H9 (cell line): ENCODE results near the gene SRRM2. TPM values are rescaled to one million over a fixed set of nuclear protein-coding genes. Genes with fewer than 3 reads are reported as not detected.

Experiments used
- DNase-seq: peaks from one replicate; pipeline ENCODE4 v3.0.0-alpha.2; 2017
- H2AFZ ChIP-seq: one replicate; pipeline ENCODE4 v1.6.1; 2013; ENCODE audit warnings: mild to moderate bottlenecking, low read length, control low read depth, moderate library complexity
- H2AK5ac ChIP-seq: 2 replicates; pipeline ENCODE4 v1.6.1; 2013; ENCODE audit warnings: low read length, control low read depth, mixed read lengths; ENCODE audit not compliant: insufficient read length
- H2BK120ac ChIP-seq: one replicate; pipeline ENCODE4 v1.6.1; 2013; ENCODE audit warnings: low read depth, mild to moderate bottlenecking, low read length, control low read depth, inconsistent platforms; ENCODE audit not compliant: poor library complexity, severe bottlenecking
- H2BK12ac ChIP-seq: 2 replicates; pipeline ENCODE4 v1.6.1; 2013; ENCODE audit warnings: low read length, control low read depth, mixed read lengths, low read depth; ENCODE audit not compliant: insufficient read length
- H2BK15ac ChIP-seq: 2 replicates; pipeline ENCODE4 v1.6.1; 2013; ENCODE audit warnings: low read depth, low read length, control low read depth
- H2BK20ac ChIP-seq: one replicate; pipeline ENCODE4 v1.6.1; 2013; ENCODE audit warnings: low read depth, mild to moderate bottlenecking, low read length, control low read depth, inconsistent platforms; ENCODE audit not compliant: poor library complexity, severe bottlenecking
- H2BK5ac ChIP-seq: 2 replicates; pipeline ENCODE4 v1.6.1; 2013; ENCODE audit warnings: low read length, control low read depth, mixed read lengths; ENCODE audit not compliant: insufficient read length
- H3K14ac ChIP-seq: 2 replicates; pipeline ENCODE4 v1.6.1; 2013; ENCODE audit warnings: low read length, control low read depth; ENCODE audit not compliant: insufficient read depth
- H3K18ac ChIP-seq: 2 replicates; pipeline ENCODE4 v1.6.1; 2013; ENCODE audit warnings: low read depth, mild to moderate bottlenecking, mixed read lengths, low read length, control low read depth; ENCODE audit not compliant: insufficient read length
- H3K23ac ChIP-seq: 2 replicates; pipeline ENCODE4 v1.6.1; 2013; ENCODE audit warnings: low read length, control low read depth, mixed read lengths, low read depth; ENCODE audit not compliant: insufficient read length
- H3K23me2 ChIP-seq: 2 replicates; pipeline ENCODE4 v1.6.1; 2013; ENCODE audit warnings: low read depth, mild to moderate bottlenecking, mixed read lengths, low read length, control low read depth; ENCODE audit not compliant: insufficient read length, poor library complexity, severe bottlenecking
- H3K27ac ChIP-seq: 2 replicates; pipeline ENCODE4 v1.5.1; 2013; ENCODE audit warnings: low read length, control low read depth, mixed read lengths, low read depth; ENCODE audit not compliant: insufficient read length
- H3K27me3 ChIP-seq: 2 replicates; pipeline ENCODE4 v1.6.1; 2013; ENCODE audit warnings: low read length, control low read depth, inconsistent platforms; ENCODE audit not compliant: insufficient read depth
- H3K4ac ChIP-seq: 2 replicates; pipeline ENCODE4 v1.6.1; 2013; ENCODE audit warnings: low read depth, mild to moderate bottlenecking, control low read depth, inconsistent platforms, low read length, moderate library complexity
- H3K4me1 ChIP-seq: 2 replicates; pipeline ENCODE4 v1.6.1; 2013; ENCODE audit warnings: low read length, control low read depth, inconsistent platforms; ENCODE audit not compliant: insufficient read depth
- H3K4me2 ChIP-seq: 2 replicates; pipeline ENCODE4 v1.6.1; 2013; ENCODE audit warnings: low read length, control low read depth, mixed read lengths; ENCODE audit not compliant: insufficient read length, insufficient read depth
- H3K56ac ChIP-seq: 2 replicates; pipeline ENCODE4 v1.6.1; 2013; ENCODE audit warnings: low read depth, mild to moderate bottlenecking, mixed read lengths, low read length, control low read depth; ENCODE audit not compliant: insufficient read length
- H3K79me1 ChIP-seq: 2 replicates; pipeline ENCODE4 v1.6.1; 2013; ENCODE audit warnings: low read depth, mild to moderate bottlenecking, moderate library complexity, low read length, control low read depth, inconsistent platforms; ENCODE audit not compliant: insufficient read depth, poor library complexity, severe bottlenecking
- H3K79me2 ChIP-seq: 2 replicates; pipeline ENCODE4 v1.6.1; 2013; ENCODE audit warnings: low read length, control low read depth, inconsistent platforms; ENCODE audit not compliant: insufficient read depth
- H3K9ac ChIP-seq: 2 replicates; pipeline ENCODE4 v1.6.1; 2013; ENCODE audit warnings: low read length, control low read depth, mixed read lengths; ENCODE audit not compliant: insufficient read length; ENCODE audit errors: extremely low read depth
- H3K9me3 ChIP-seq: one replicate; pipeline ENCODE4 v1.6.1; 2013; ENCODE audit warnings: low read depth, low read length, inconsistent platforms; ENCODE audit not compliant: control insufficient read depth
- H3T11ph ChIP-seq: one replicate; pipeline ENCODE4 v1.6.1; 2013; ENCODE audit warnings: mild to moderate bottlenecking, low read length, control low read depth, inconsistent platforms
- H4K20me1 ChIP-seq: one replicate; pipeline ENCODE4 v1.6.1; 2013; ENCODE audit not compliant: control insufficient read depth, insufficient read length, insufficient read depth
- H4K5ac ChIP-seq: 2 replicates; pipeline ENCODE4 v1.6.1; 2013; ENCODE audit warnings: low read depth, mild to moderate bottlenecking, mixed read lengths, low read length, control low read depth; ENCODE audit not compliant: insufficient read length
- H4K8ac ChIP-seq: replicated peaks from 2 replicates; pipeline ENCODE4 v1.6.1; 2013; ENCODE audit warnings: low read length, control low read depth, mixed read lengths, low read depth; ENCODE audit not compliant: insufficient read length
- H4K91ac ChIP-seq: 2 replicates; pipeline ENCODE4 v1.6.1; 2013; ENCODE audit warnings: low read depth, mild to moderate bottlenecking, moderate library complexity, mixed read lengths, low read length, control low read depth; ENCODE audit not compliant: insufficient read length
- H3K27ac Mint-ChIP-seq, 3 experiments: 2 replicates in 2 of 3; 3 replicates in 1 of 3; pipeline ENCODE4 v1.8.0; 2020 to 2021; ENCODE audit warnings: mixed read lengths in 3 of 3, mild to moderate bottlenecking in 1 of 3, moderate library complexity in 1 of 3
- H3K27me3 Mint-ChIP-seq: 2 replicates; pipeline ENCODE4 v1.8.0; 2021; ENCODE audit warnings: low read depth, mild to moderate bottlenecking, moderate library complexity, mixed read lengths
- H3K36me3 Mint-ChIP-seq, 3 experiments: 2 replicates in 2 of 3; 3 replicates in 1 of 3; pipeline ENCODE4 v1.8.0; 2020 to 2021; ENCODE audit warnings: low read depth in 3 of 3, mixed read lengths in 3 of 3; ENCODE audit not compliant: insufficient read depth in 1 of 3
- H3K4me1 Mint-ChIP-seq, 2 experiments: 2 replicates each; pipeline ENCODE4 v1.8.0; 2020; ENCODE audit warnings: mixed read lengths in 2 of 2
- H3K4me3 Mint-ChIP-seq, 2 experiments: 2 replicates in 1 of 2; 3 replicates in 1 of 2; pipeline ENCODE4 v1.8.0; 2020 to 2021; ENCODE audit warnings: mild to moderate bottlenecking in 2 of 2, mixed read lengths in 2 of 2, moderate library complexity in 1 of 2
- H3K9me3 Mint-ChIP-seq, 2 experiments: 2 replicates in 1 of 2; 3 replicates in 1 of 2; pipeline ENCODE4 v1.8.0; 2020; ENCODE audit warnings: mild to moderate bottlenecking in 2 of 2, mixed read lengths in 2 of 2, moderate library complexity in 1 of 2
- WGBS: extraction: QIAGEN DNeasy Blood & Tissue Kit; methylation state at CpG from one replicate; pipeline ENCODE4 v1.1.7; 2013; ENCODE audit warnings: missing lambda C conversion rate, low lambda C conversion rate, mixed read lengths; ENCODE audit not compliant: insufficient read length; ENCODE audit errors: extremely low coverage; 5-methylcytosine and 5-hydroxymethylcytosine counted together
- total RNA-seq: library from RNA; stranded (reverse); gene quantifications from 2 replicates; pipeline ENCODE4 v1.2.1, GENCODE V29; 2021
- TF ChIP-seq, protein P1 (sequence below): fragments of 200-600 bp; sonication (generic); conservative IDR thresholded peaks from 3 replicates; pipeline ENCODE4 v1.8.0; 2021; ENCODE audit warnings: antibody characterized with exemption, mild to moderate bottlenecking

Gene SRRM2
- total RNA-seq, 1 experiment from 2014 or later: 694 TPM

DNA sequence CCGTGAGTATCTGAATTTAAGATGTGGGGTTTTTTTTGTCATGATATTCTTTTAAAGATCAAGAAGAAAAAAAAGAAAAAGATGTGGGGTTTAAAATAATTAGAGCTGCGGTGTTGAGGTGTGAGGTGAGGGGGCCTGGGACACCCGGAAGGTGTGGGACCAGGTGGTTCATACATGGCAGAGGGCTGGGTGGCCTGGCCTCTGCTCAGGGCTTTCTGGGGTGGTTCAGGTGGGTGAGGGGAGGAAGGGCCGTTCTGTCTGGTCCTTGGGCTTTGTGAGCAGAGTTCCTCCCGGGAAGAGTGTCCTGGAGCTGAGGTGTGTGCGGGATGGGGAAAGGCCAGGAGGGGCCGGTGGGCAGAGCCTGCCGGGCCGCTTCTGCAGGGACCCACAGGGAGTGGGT, 37.4 kb upstream of the SRRM2 start:
- Histone ChIP-seq H3K23ac (no peak overlapping the region), H4K91ac (no peak overlapping the region), H3K4me1 (no peaks in the 10 kb centered on the region; the same call in 1 of the 2 replicates), H2BK15ac (no peak overlapping the region), H3K9ac (no peak overlapping the region), H3K79me2 (no peaks in the 10 kb centered on the region), H3K14ac (no peak overlapping the region), H3K79me1 (no peaks in the 10 kb centered on the region), H2AK5ac (no peak overlapping the region), H3K9me3 (no peaks in the 10 kb centered on the region), H2AFZ (no peak overlapping the region), H4K20me1 (no peaks in the 10 kb centered on the region), H3K27ac (no peak overlapping the region), H3T11ph (no peak overlapping the region), H2BK5ac (no peak overlapping the region), H3K27me3 (no peaks in the 10 kb centered on the region), H2BK120ac (no peak overlapping the region), H3K18ac (no peak overlapping the region), H3K4me2 (peak overlapping the region; percentile 10), H3K23me2 (no peaks in the 10 kb centered on the region), H2BK20ac (no peak overlapping the region), H4K5ac (no peak overlapping the region), H3K4ac (no peak overlapping the region), H3K56ac (no peak overlapping the region), H4K8ac (no peak overlapping the region), H2BK12ac (no peak overlapping the region)
- Mint-ChIP-seq H3K4me1 (peaks cover 3 to 11% of the 10 kb centered on the region in 2 experiments; a peak in 3 of 4 replicates), H3K27me3 (peaks cover 2% of the 10 kb centered on the region), H3K27ac (no peak overlapping the region), H3K36me3 (no peaks in the 10 kb centered on the region), H3K9me3 (no peaks in the 10 kb centered on the region), H3K4me3 (peak overlapping the region; percentile 19 to 42; a peak in 4 of 5 replicates)
- DNase-seq: no peak
- WGBS: no CpG with 5 or more reads among the region's 9 CpGs
- TF ChIP-seq, protein P1, sequence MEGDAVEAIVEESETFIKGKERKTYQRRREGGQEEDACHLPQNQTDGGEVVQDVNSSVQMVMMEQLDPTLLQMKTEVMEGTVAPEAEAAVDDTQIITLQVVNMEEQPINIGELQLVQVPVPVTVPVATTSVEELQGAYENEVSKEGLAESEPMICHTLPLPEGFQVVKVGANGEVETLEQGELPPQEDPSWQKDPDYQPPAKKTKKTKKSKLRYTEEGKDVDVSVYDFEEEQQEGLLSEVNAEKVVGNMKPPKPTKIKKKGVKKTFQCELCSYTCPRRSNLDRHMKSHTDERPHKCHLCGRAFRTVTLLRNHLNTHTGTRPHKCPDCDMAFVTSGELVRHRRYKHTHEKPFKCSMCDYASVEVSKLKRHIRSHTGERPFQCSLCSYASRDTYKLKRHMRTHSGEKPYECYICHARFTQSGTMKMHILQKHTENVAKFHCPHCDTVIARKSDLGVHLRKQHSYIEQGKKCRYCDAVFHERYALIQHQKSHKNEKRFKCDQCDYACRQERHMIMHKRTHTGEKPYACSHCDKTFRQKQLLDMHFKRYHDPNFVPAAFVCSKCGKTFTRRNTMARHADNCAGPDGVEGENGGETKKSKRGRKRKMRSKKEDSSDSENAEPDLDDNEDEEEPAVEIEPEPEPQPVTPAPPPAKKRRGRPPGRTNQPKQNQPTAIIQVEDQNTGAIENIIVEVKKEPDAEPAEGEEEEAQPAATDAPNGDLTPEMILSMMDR: no peak
